Fibroblast of mammary gland (primary cell): Measurements from ENCODE around the gene DENND5B.
"Not testable (repeated sequence)": the region's sequence is repeated elsewhere in the genome, so short reads cannot be mapped to it uniquely, and the experiment has no call there.

Experiments
- DNase-seq: peaks from one replicate; pipeline ENCODE4 v3.0.0-alpha.2; 2010; ENCODE audit warnings: low read depth
- H3K4me3 ChIP-seq: 2 replicates; pipeline ENCODE4 v1.5.1; 2011; ENCODE audit warnings: low read depth, mild to moderate bottlenecking, low read length, moderate library complexity; ENCODE audit not compliant: control insufficient read depth
- CTCF ChIP-seq: conservative IDR thresholded peaks from 2 replicates; pipeline ENCODE4 v1.5.1; 2011; ENCODE audit warnings: low read depth, low read length, inconsistent platforms; ENCODE audit not compliant: control insufficient read depth, insufficient read depth

Gene DENND5B

GRCh38 chr12:31508436-31509150, 82.3 kb downstream of the DENND5B start:
- DNase-seq: no peak
- H3K4me3 ChIP-seq: no peak overlapping the region
- no peak for TF ChIP-seq CTCF

- TF ChIP-seq CTCF: no peak
- no peak overlapping the region for H3K4me3 ChIP-seq
- DNase-seq: peak; percentile 74
Measured at GRCh38 chr12:31507966-31508365, 83.0 kb downstream of the DENND5B start.

- no peak for DNase-seq
- H3K4me3 ChIP-seq: no peak overlapping the region
- no peak for TF ChIP-seq CTCF
Measured at GRCh38 chr12:31506515-31507306, 84.2 kb downstream of the DENND5B start.

DNA sequence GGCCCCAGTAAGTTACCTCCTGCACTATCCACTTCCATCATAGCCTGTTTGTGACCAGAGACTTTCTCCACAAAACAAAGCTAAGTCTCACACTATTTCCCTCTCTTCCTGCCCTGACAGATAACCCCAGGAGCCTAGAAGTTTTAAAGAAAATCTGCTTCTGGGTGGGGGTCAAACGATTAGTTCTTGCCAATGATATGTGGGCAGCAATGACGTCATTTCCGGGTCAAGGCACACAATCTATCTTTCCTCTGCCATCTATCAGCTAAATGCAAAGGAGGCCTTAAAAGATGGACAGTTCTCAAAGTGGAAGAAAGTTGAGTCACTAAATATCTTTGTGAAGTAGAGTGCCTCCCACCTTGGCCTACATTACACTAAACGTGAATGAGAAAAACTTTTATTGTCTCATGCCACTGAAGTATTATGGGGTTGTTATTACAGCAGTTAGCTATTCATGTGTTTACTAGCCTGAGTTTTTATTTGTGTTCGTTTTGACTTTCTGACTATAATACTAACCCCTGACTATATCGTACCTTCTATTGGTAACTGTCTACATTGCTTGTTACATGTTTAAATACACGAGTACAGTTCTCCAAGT, 86.2 kb downstream of the DENND5B start:
- no peak for TF ChIP-seq CTCF
- DNase-seq: no peak
- no peak overlapping the region for H3K4me3 ChIP-seq

DNA sequence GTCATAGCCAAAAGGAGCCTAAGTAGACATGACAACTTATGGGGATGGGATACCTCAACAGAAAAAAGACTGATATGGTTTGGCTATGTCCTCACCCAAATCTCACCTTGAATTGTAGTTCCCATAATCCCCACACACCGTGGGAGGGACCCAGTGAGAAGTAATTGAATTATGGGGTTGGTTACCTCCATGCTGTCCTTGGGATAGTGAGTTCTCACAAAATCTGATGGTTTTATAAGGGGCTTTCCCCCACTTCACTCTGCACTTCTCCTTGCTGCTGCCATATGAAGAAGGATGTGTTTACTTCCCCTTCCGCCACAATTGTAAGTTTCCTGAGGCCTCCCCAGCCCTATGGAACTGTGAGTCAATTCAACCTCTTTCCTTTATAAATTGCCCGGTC, 89.9 kb downstream of the DENND5B start:
- DNase-seq, H3K4me3 ChIP-seq: not testable (repeated sequence)

DNA sequence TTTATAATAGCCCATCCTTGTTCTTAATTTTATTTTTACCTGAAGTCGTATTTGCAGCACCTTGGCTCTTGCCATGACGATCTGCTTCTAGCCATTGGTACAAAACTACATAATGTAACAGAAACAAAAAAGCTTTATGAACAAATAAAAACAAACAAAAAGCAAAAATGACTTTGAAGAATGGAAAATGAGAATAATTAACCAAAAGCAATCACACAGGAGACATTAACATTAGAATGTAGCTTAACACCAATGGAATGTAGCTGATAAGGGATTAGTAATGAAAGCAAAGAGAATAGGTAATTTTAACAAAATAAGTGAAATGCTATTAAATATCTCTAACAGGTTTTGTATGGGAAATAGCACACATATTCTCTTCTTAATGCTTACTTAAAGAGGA, 91.4 kb downstream of the DENND5B start:
- H3K4me3 ChIP-seq: no peak overlapping the region
- no peak for TF ChIP-seq CTCF
- DNase-seq: no peak

GRCh38 chr12:31498424-31498823, 92.5 kb downstream of the DENND5B start:
- TF ChIP-seq CTCF: no peak
- DNase-seq: no peak
- no peak overlapping the region for H3K4me3 ChIP-seq
